ENCODE data around the gene PNMA1.

PNMA1 gene

DNA sequence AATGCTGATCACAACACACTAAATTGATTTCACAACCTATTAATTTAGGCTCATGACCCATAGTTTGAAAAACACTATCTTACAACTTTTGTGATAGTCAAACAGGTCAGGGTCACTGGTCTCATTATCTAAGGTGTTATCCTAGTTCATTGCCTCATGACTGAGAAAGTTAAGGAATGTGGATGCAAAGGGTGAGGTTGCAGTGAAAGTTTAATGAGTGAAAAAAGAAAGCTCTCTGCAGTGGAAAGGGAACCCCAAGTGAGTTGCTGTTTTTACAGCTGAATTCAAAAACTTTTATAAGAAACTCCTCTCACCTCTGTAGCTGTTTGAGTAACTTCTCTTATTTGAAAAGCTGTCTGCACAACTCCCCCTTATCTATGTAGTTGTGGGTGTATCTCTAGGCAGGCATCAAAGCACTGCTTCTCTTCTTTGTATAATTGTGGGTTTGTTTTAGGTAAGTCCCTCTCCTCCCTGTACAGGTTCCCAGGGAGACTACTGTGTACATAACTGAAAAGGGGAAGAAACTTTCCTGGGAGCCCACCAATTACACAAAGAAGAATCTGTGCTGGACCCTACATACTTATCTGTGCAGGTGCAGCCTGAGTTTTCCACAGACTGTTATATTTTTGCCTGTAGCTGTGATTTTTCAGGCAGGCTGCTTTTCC, 50.5 kb downstream of the PNMA1 start:
- DNase-seq (ENCODE audit: low read depth): no peak

DNA sequence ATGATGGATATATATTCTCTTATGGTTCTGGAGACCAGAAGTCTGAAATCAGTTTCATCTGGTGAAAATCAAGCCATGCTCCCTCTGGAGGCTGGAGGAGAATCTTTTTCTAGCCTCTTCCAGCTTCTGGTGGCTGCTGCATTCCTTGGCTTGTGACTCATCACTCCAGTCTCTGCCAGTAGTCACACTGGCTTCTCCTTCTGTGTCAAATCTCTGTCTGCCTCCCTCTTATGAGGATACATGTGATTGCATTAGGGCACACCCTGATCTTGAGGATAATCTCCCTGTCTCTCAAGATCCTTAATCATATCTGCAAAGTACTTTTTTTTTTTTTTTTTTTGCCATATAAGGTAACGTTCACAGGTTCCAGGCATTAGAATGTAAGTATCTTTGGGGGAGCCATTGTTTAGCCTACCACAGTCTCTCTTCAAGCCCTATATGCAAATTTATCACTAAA, 51.7 kb downstream of the PNMA1 start:
- DNase-seq (ENCODE audit: low read depth): no peak

DNA sequence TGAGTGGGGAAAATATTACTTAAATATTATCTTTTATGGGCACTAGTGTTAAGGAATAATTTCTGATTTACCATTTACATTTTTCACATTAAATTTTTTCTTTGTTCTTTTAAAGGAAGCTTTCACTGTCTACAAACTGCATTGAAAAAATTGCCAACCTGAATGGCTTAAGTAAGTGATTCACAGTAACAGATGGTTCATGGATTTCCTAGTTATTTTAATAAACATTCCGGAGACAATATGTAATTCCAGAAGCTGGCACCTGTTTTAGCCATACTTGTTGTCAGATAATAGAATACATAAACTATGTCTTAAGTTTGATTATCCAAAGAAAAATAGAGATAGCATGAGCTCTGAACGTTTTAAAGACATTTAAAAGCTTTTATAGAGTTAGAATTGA, 52.3 kb downstream of the PNMA1 start:
- no peak for DNase-seq (ENCODE audit: low read depth)

All from activated T-helper 9 cell treated with anti-CD3 and anti-CD28 coated beads, Interleukin-2, amount 50 U/mL, for 16 hours (primary cell).